HG02678 (cell line): ENCODE data around the gene CEACAM21.
A peak's percentile ranks its signal among the peaks of the same experiment; 100 is the strongest.
"Not testable (repeated sequence)": the region's sequence is repeated elsewhere in the genome, so short reads cannot be mapped to it uniquely, and the experiment has no call there.

ENCODE experiments used
- ATAC-seq: cut with Tn5 transposase; IDR thresholded peaks from one replicate; pipeline ENCODE4 v1.9.1; 2021; ENCODE audit warnings: mild to moderate bottlenecking, moderate library complexity; ENCODE audit not compliant: unreplicated experiment

CEACAM21 gene

GRCh38 chr19:41548954-41549688 is 26.8 kb upstream of the CEACAM21 start:
- peak; percentile 53 for ATAC-seq

GRCh38 chr19:41549884-41550283 is 26.1 kb upstream of the CEACAM21 start:
- no peak for ATAC-seq

- no peak for ATAC-seq
Observed at GRCh38 chr19:41551212-41551610, 24.8 kb upstream of the CEACAM21 start.

GRCh38 chr19:41551711-41552110 is 24.3 kb upstream of the CEACAM21 start:
- ATAC-seq: no peak

- ATAC-seq: peak; percentile 53
Observed at GRCh38 chr19:41552558-41552957, 23.4 kb upstream of the CEACAM21 start.

- no peak for ATAC-seq
Observed at GRCh38 chr19:41553804-41554203, 22.2 kb upstream of the CEACAM21 start.

- ATAC-seq: no peak
Observed at GRCh38 chr19:41554907-41555306, 21.1 kb upstream of the CEACAM21 start.

- no peak for ATAC-seq
Observed at GRCh38 chr19:41555748-41556147, 20.2 kb upstream of the CEACAM21 start.

- no peak for ATAC-seq
Observed at GRCh38 chr19:41563854-41564514, 12.0 kb upstream of the CEACAM21 start.

GRCh38 chr19:41564515-41565378 is 11.2 kb upstream of the CEACAM21 start:
- no peak for ATAC-seq

- ATAC-seq: no peak
Observed at GRCh38 chr19:41565379-41565720, 10.6 kb upstream of the CEACAM21 start.

GRCh38 chr19:41566001-41566400 is 10.0 kb upstream of the CEACAM21 start:
- no peak for ATAC-seq

GRCh38 chr19:41569481-41570150 is 6.3 kb upstream of the CEACAM21 start:
- ATAC-seq: no peak

- no peak for ATAC-seq
Observed at GRCh38 chr19:41570179-41570578, 5.8 kb upstream of the CEACAM21 start.

- ATAC-seq: no peak
Observed at GRCh38 chr19:41570639-41571112, 5.3 kb upstream of the CEACAM21 start.

GRCh38 chr19:41577144-41577830 is 1.3 kb downstream of the CEACAM21 start:
- ATAC-seq: no peak

- no peak for ATAC-seq
Observed at GRCh38 chr19:41577833-41578232, 1.9 kb downstream of the CEACAM21 start.

GRCh38 chr19:41578886-41579285 is 2.9 kb downstream of the CEACAM21 start:
- no peak for ATAC-seq

- ATAC-seq: not testable (repeated sequence)
Observed at GRCh38 chr19:41581068-41581467, 5.1 kb downstream of the CEACAM21 start.

GRCh38 chr19:41582577-41583182 is 6.7 kb downstream of the CEACAM21 start:
- ATAC-seq: not testable (repeated sequence)
